NCI-H1694 treated with DMSO at 0.1 percent for 48 hours (cell line): ENCODE results near the gene NIBAN1.

Experiments used
- DNase-seq: peaks from one replicate; lab custom pipeline; 2025; lab: John Stamatoyannopoulos, UW

The NIBAN1 gene

DNA sequence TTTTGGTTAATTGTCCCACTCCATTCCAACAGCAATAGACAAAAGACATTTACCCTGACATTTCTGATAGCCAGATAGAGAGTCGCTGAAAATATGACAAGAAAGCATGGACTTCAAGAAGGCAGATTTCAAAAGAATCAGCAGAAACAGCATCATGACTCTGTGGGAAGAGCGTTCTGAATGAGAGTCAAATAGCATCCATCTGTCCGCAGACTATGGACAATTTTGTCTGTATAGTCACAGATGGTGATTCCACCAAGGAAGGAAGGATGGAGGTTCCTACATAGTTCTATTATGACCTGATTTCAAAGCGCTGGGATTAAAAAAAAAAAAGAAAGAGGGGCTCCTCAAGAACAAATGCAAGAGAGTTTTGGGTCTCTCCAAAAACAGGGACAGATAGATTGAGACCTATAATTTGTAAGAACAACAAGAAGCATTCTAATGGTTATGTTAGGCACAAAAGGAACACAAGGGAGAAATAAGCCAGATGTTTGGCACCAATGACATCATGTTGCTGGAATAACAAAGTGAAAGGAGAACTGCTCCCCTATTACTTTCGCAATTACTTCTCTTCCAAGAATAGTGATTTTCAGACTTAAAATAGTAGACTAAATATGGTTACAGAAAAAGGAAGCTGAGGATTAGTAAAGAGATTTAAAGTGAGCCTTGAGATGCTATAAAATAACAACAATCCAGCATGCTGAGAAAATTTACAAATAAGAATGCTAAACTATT lies 28.5 kb downstream of the NIBAN1 start:
- DNase-seq, result peak; percentile 39

- DNase-seq, result no peak
Measured at GRCh38 chr1:184945029-184945428, 29.3 kb downstream of the NIBAN1 start.

DNA sequence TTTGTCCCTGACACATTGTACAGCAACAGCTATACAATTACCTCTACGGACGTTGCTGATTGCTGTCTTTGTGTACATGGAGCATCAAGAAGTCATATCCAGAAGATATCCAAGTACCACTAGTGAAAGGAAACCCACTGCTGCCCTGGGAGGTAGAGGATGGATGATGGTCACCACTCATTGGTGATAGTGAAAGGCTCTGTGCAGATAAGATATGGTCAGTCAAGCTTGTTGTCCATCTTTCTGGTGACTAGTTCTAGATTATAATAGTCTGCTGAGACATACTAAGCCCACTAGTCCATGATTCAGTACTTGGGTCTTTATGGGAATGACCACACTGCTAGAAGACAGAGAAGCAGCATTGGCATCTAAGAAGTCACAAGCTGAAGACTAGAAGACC lies 30.3 kb downstream of the NIBAN1 start:
- no peak for DNase-seq

DNA sequence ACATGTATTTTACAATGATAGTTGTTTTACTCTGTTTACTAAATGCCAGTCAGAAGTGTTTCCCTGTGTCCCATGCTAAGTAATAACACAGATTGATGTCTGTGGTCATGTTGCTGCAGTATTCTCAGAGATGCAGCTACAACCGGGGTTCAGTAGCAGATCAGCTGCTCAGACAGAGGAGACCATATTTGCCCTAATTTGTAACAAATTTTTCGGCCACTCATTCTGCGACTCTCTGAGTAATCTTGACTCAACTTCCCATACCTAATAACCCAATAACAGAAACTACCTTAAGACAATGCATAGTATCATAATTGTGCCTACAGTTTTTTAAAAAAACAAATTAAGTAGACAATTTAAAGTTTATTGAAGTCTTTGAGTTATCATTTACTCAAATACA lies 32.6 kb downstream of the NIBAN1 start:
- no peak for DNase-seq

DNA sequence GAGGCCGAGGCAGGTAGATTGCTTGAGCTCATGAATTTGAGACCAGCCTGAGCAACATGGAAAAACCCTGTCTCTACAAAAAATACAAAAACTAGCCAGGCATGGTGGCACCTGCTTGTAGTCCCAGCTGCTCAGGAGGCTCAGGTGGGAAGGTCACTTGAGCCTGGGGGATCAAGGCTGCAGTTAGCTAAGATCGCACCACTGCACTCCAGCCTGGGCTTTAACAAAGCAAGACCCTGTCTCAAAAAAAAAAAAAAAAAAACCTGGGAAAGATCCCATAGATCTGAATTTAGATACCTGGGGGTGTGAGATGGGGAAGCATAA lies 32.9 kb downstream of the NIBAN1 start:
- DNase-seq, result no peak

DNA sequence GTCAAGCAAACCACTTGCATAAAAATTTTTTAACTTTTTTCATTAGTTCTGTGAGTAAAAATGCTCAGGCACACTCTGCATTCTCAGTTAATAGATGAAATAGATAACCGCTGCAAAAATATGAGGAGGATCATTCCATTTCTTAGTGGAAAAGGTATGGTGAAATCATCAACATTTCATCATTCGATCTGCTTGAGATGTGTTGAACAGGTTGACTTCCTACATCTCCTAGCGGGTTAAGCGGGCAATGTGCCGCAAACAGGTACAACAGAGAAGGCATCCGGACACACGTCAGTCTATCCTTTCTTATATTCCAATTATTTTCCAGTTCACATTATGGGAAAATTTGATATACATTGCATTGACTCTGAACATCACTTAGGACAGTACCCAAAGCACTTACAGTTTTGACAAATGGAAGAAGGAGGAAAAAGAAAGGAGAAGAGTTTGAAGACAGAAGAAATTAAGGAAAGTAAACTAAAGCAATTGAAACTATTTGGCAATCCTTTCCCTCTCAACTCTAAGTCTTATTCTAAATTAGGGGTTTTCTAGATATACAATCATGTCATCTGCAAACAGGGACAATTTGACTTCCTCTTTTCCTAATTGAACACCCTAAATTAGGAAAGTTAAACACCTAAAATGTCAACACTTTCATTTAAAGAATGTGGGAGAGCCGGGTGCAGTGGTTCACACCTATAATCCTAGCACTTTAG lies 33.5 kb downstream of the NIBAN1 start:
- DNase-seq, result no peak

GRCh38 chr1:184940226-184940625 lies 34.1 kb downstream of the NIBAN1 start:
- no peak for DNase-seq

DNA sequence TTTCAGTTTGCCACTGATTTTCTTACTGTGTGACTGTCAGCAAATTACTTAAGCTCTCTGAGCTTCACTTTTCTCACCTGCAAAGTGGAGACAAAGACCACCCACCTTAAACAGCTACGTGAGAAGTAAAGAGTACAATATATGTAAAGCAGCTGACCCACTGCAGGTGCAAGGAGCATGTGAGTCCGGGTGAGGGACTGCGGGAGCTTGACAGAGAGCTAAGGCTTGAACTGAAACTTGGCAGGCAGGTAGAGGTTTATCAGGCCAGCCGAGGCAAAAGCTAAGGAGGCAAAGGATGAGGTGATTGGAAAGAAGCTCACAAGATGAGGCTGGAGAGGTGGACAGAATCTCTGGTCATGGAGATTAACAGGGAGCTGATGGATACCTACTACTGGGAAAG lies 36.6 kb downstream of the NIBAN1 start:
- no peak for DNase-seq

- DNase-seq, result no peak
Measured at GRCh38 chr1:184935920-184936798, 38.1 kb downstream of the NIBAN1 start.

GRCh38 chr1:184933944-184934343 lies 40.4 kb downstream of the NIBAN1 start:
- no peak for DNase-seq

DNA sequence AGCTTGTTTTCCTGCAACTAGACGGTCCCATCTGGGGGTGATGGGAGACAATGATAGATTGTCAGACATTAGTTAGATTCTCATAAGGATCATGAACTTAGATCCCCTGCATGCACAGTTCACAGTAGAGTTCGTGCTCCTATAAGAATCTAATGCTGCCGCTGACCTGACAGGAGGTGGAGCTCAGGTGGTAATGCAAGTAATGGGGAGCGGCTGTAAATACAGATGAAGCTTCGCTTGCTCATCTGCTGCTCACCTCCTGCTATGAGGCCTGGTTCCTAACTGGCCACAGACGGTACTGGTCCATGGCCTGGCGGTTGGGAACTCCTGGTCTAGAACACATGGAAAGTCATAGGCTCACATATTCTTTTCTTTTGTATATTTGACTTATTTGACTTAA lies 42.0 kb downstream of the NIBAN1 start:
- DNase-seq, result no peak

DNA sequence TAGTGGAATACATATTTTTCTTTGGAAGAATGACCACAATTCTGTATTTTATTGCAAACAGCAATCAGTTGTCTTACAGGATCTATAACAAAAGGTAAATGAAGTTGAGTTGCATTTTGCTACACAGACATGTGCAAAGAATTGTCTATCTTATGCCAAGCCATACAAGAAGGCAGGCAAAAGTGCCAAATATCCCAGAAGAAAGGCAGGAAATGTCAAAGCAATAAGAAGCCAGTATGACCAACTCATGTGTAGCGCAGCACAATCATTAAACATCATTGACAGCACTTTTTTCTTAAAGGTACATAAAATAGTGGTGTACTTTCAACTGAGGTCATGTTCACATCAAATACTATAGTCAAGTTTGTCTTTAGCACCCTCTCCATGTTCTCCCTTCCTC lies 42.7 kb downstream of the NIBAN1 start:
- no peak for DNase-seq

GRCh38 chr1:184930645-184931044 lies 43.7 kb downstream of the NIBAN1 start:
- no peak for DNase-seq

- peak; percentile 49 for DNase-seq
Measured at GRCh38 chr1:184930232-184930631, 44.1 kb downstream of the NIBAN1 start.

DNA sequence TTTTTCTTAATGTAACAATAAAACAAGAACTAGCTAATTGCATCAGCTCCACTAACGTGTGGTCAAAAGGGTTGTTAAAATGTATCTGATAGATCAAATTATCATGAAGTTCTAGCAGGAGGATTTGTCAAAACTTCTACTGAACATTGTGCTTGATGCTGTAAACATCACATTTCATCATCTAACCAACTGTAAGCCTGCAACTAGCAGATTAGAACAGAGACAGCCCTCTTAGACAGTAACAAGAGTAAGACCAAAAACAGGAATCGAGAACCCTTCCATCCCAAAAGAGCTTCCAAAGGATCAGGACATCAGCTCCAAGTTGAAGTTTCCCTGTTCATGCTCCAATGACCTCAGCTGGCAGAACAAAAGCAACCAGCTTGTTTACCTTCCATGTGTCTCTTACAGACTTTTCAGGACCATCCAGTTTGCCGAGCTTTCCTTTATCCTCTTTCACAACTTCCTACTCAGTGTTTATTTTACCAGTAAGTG lies 44.6 kb downstream of the NIBAN1 start:
- DNase-seq, result peak; percentile 21

GRCh38 chr1:184928394-184928793 lies 45.9 kb downstream of the NIBAN1 start:
- DNase-seq, result no peak
